ENCODE results near the gene UGT1A1.
A peak's percentile ranks its signal among the peaks of the same experiment; 100 is the strongest.

Gene UGT1A1

DNA sequence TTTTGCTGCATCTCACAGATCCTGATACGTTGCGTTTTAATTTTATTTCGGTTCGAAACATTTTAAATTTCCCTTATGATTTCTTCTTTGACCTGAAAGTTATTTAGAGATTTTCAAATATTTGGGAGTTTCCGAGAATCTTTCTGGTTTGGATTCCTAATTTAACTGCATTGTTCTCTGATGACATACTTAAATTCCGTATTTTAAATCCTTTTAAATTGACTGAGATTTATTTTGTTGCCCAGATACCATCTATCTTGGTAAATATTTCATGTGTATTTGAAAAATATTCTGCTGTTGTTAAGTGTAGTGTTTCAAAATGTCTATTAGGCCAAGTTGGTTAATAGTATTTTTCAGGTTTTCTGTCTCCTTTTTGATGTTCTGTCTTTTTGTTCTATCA is 55.8 kb downstream of the UGT1A1 start:
- WGBS: no CpG with 5 or more reads among the region's 6 CpGs
- Histone ChIP-seq H2BK120ac (ENCODE audit: low read depth, low read length) (no peak overlapping the region), H3K9ac (ENCODE audit: low read length) (no peak overlapping the region), H3K4me3 (ENCODE audit: insufficient read depth in 1 of 2, low read depth in 1 of 2, low read length in 2 of 2) (no peak overlapping the region), H2BK12ac (ENCODE audit: low read length in 2 of 2) (no peak overlapping the region), H4K91ac (ENCODE audit: low read length) (no peak overlapping the region), H3K4me1 (ENCODE audit: control insufficient read depth, insufficient read depth, low read depth, low read length) (peaks cover 4% of the 10 kb centered on the region), H3K4me2 (ENCODE audit: low read length, poor library complexity, severe bottlenecking) (no peak overlapping the region), H2BK15ac (ENCODE audit: low read depth, poor library complexity, severe bottlenecking) (no peak overlapping the region), H3K23ac (ENCODE audit: low read length in 2 of 2) (no peak overlapping the region), H3K9me3 (ENCODE audit: control insufficient read depth, low read length) (no peaks in the 10 kb centered on the region), H4K8ac (ENCODE audit: low read length) (no peak overlapping the region), H3K27me3 (ENCODE audit: control insufficient read depth in 1 of 2, insufficient read depth in 1 of 2, low read length in 2 of 2) (peaks cover 6 to 39% of the 10 kb centered on the region in 2 experiments), H3K27ac (ENCODE audit: low read length, poor library complexity, severe bottlenecking) (no peak overlapping the region), H2AFZ (ENCODE audit: low read depth, low read length) (no peak overlapping the region), H3K18ac (ENCODE audit: low read depth in 1 of 2, low read length in 2 of 2) (no peak overlapping the region), H3K79me1 (replicated peaks; ENCODE audit: low read length, poor library complexity, severe bottlenecking) (no peaks in the 10 kb centered on the region), H3K4ac (ENCODE audit: low read depth in 1 of 2, low read length in 2 of 2) (no peak overlapping the region), H2AK5ac (ENCODE audit: low read length, severe bottlenecking) (no peak overlapping the region), H3K14ac (ENCODE audit: low read length in 2 of 2) (no peak overlapping the region), H3K36me3 (ENCODE audit: control insufficient read depth in 1 of 2, insufficient read depth in 2 of 2, low read depth in 1 of 2, low read length in 2 of 2) (peaks cover 0 to 3% of the 10 kb centered on the region in 2 experiments), H2BK5ac (ENCODE audit: low read depth, low read length, poor library complexity, severe bottlenecking) (no peak overlapping the region)
- no peak for DNase-seq

DNA sequence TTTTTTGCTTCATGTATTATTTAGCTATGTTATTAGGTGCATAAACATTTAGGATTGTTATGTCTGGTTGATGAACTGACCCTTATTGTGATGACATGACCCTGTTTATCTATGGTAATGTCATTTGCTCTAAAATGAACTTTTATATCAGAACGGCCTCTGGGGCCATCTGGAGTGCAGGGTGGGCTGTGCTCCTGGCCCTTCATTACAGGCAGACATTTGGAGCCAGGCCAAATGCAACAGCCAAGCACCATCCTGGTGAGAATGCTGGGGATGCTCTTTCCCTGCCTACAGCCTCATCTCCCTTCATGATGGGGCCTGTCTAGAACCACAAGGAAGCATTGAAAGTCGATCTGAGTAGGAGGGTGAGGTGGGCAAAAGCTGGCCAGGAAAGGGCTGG is 56.3 kb downstream of the UGT1A1 start:
- Histone ChIP-seq H3K4me3 (ENCODE audit: insufficient read depth in 1 of 2, low read depth in 1 of 2, low read length in 2 of 2) (no peak overlapping the region), H2BK5ac (ENCODE audit: low read depth, low read length, poor library complexity, severe bottlenecking) (no peak overlapping the region), H3K36me3 (ENCODE audit: control insufficient read depth in 1 of 2, insufficient read depth in 2 of 2, low read depth in 1 of 2, low read length in 2 of 2) (peaks cover 0 to 3% of the 10 kb centered on the region in 2 experiments), H2AK5ac (ENCODE audit: low read length, severe bottlenecking) (no peak overlapping the region), H3K27me3 (ENCODE audit: control insufficient read depth in 1 of 2, insufficient read depth in 1 of 2, low read length in 2 of 2) (peaks cover 9 to 39% of the 10 kb centered on the region in 2 experiments), H4K8ac (ENCODE audit: low read length) (no peak overlapping the region), H2BK120ac (ENCODE audit: low read depth, low read length) (no peak overlapping the region), H3K4ac (ENCODE audit: low read depth in 1 of 2, low read length in 2 of 2) (no peak overlapping the region), H3K4me1 (ENCODE audit: control insufficient read depth, insufficient read depth, low read depth, low read length) (peaks cover 4% of the 10 kb centered on the region), H3K4me2 (ENCODE audit: low read length, poor library complexity, severe bottlenecking) (no peak overlapping the region), H3K23ac (ENCODE audit: low read length in 2 of 2) (no peak overlapping the region), H3K18ac (ENCODE audit: low read depth in 1 of 2, low read length in 2 of 2) (no peak overlapping the region), H2BK15ac (ENCODE audit: low read depth, poor library complexity, severe bottlenecking) (no peak overlapping the region), H3K9ac (ENCODE audit: low read length) (no peak overlapping the region), H3K79me1 (replicated peaks; ENCODE audit: low read length, poor library complexity, severe bottlenecking) (no peaks in the 10 kb centered on the region), H2BK12ac (ENCODE audit: low read length in 2 of 2) (no peak overlapping the region), H3K27ac (ENCODE audit: low read length, poor library complexity, severe bottlenecking) (no peak overlapping the region), H3K9me3 (ENCODE audit: control insufficient read depth, low read length) (no peaks in the 10 kb centered on the region), H4K91ac (ENCODE audit: low read length) (no peak overlapping the region), H2AFZ (ENCODE audit: low read depth, low read length) (no peak overlapping the region), H3K14ac (ENCODE audit: low read length in 2 of 2) (no peak overlapping the region)
- DNase-seq: no peak
- WGBS: 60% methylated on average over 2 of the region's 2 CpGs

DNA sequence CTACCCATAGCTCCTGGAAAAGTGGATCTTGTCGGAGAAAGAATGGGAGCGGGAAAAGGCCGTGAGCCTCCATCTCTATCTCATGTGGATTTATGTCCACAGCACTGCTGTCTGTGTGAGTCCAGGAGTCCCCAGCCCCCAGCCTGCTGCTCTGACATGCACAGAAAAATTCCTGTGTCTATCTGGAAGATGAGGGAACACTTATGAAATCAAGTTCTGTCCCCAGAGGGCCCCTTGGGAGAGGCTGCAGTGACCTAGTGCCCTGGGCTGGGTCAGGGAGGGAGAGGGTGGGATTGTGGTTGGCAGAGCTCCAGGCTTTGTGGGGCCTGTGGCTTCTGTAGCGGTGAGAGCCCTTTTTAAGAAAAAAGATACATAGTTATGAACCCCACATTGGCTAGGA is 56.7 kb downstream of the UGT1A1 start:
- 88% methylated on average over 3 of the region's 4 CpGs for WGBS
- Histone ChIP-seq H2BK15ac (ENCODE audit: low read depth, poor library complexity, severe bottlenecking) (no peak overlapping the region), H3K18ac (ENCODE audit: low read depth in 1 of 2, low read length in 2 of 2) (no peak overlapping the region)

GRCh38 chr2:233817361-233817911 is 57.4 kb downstream of the UGT1A1 start:
- Histone ChIP-seq H4K8ac (ENCODE audit: low read length) (no peak overlapping the region), H3K18ac (ENCODE audit: low read depth in 1 of 2, low read length in 2 of 2) (no peak overlapping the region)

More for the DNA sequence above, 56.7 kb downstream of the UGT1A1 start:
- peaks cover 4% of the 10 kb centered on the region for H3K4me1 ChIP-seq (ENCODE audit: control insufficient read depth, insufficient read depth, low read depth, low read length)
- H3K4ac ChIP-seq (ENCODE audit: low read depth in 1 of 2, low read length in 2 of 2): no peak overlapping the region
- no peak overlapping the region for H2BK120ac ChIP-seq (ENCODE audit: low read depth, low read length)
- H3K27ac ChIP-seq (ENCODE audit: low read length, poor library complexity, severe bottlenecking): no peak overlapping the region
- H3K4me2 ChIP-seq (ENCODE audit: low read length, poor library complexity, severe bottlenecking): no peak overlapping the region
- no peak overlapping the region for H3K23ac ChIP-seq (ENCODE audit: low read length in 2 of 2)
- H4K8ac ChIP-seq (ENCODE audit: low read length): no peak overlapping the region
- no peaks in the 10 kb centered on the region for H3K79me1 ChIP-seq (replicated peaks; ENCODE audit: low read length, poor library complexity, severe bottlenecking)
- no peak overlapping the region for H3K14ac ChIP-seq (ENCODE audit: low read length in 2 of 2)
- no peak overlapping the region for H2BK5ac ChIP-seq (ENCODE audit: low read depth, low read length, poor library complexity, severe bottlenecking)
- no peak overlapping the region for H3K4me3 ChIP-seq (ENCODE audit: insufficient read depth in 1 of 2, low read depth in 1 of 2, low read length in 2 of 2)
- no peak overlapping the region for H3K9ac ChIP-seq (ENCODE audit: low read length)
- peaks cover 0 to under 1% of the 10 kb centered on the region in 2 experiments for H3K36me3 ChIP-seq (ENCODE audit: control insufficient read depth in 1 of 2, insufficient read depth in 2 of 2, low read depth in 1 of 2, low read length in 2 of 2)
- no peak for DNase-seq
- H3K27me3 ChIP-seq (ENCODE audit: control insufficient read depth in 1 of 2, insufficient read depth in 1 of 2, low read length in 2 of 2): peaks cover 12 to 39% of the 10 kb centered on the region in 2 experiments
- H3K9me3 ChIP-seq (ENCODE audit: control insufficient read depth, low read length): no peaks in the 10 kb centered on the region
- no peak overlapping the region for H2AFZ ChIP-seq (ENCODE audit: low read depth, low read length)
- no peak overlapping the region for H2BK12ac ChIP-seq (ENCODE audit: low read length in 2 of 2)
- H4K91ac ChIP-seq (ENCODE audit: low read length): no peak overlapping the region
- H2AK5ac ChIP-seq (ENCODE audit: low read length, severe bottlenecking): no peak overlapping the region

More at GRCh38 chr2:233817361-233817911, 57.4 kb downstream of the UGT1A1 start:
- H3K4ac ChIP-seq (ENCODE audit: low read depth in 1 of 2, low read length in 2 of 2): no peak overlapping the region
- no peak overlapping the region for H2BK12ac ChIP-seq (ENCODE audit: low read length in 2 of 2)
- H3K79me1 ChIP-seq (replicated peaks; ENCODE audit: low read length, poor library complexity, severe bottlenecking): no peaks in the 10 kb centered on the region
- no peak overlapping the region for H3K14ac ChIP-seq (ENCODE audit: low read length in 2 of 2)
- H2BK5ac ChIP-seq (ENCODE audit: low read depth, low read length, poor library complexity, severe bottlenecking): no peak overlapping the region
- H3K4me3 ChIP-seq (ENCODE audit: insufficient read depth in 1 of 2, low read depth in 1 of 2, low read length in 2 of 2): peak overlapping the region in 1 of 2 experiments; percentile 23
- H3K27ac ChIP-seq (ENCODE audit: low read length, poor library complexity, severe bottlenecking): no peak overlapping the region
- H3K4me1 ChIP-seq (ENCODE audit: control insufficient read depth, insufficient read depth, low read depth, low read length): peaks cover 4% of the 10 kb centered on the region
- H4K91ac ChIP-seq (ENCODE audit: low read length): no peak overlapping the region
- peaks cover 15 to 41% of the 10 kb centered on the region in 2 experiments for H3K27me3 ChIP-seq (ENCODE audit: control insufficient read depth in 1 of 2, insufficient read depth in 1 of 2, low read length in 2 of 2)
- H2AK5ac ChIP-seq (ENCODE audit: low read length, severe bottlenecking): no peak overlapping the region
- H3K36me3 ChIP-seq (ENCODE audit: control insufficient read depth in 1 of 2, insufficient read depth in 2 of 2, low read depth in 1 of 2, low read length in 2 of 2): no peaks in the 10 kb centered on the region
- no peak overlapping the region for H3K4me2 ChIP-seq (ENCODE audit: low read length, poor library complexity, severe bottlenecking)
- DNase-seq: no peak
- H3K23ac ChIP-seq (ENCODE audit: low read length in 2 of 2): no peak overlapping the region
- WGBS: 74% methylated on average over 3 of the region's 3 CpGs
- no peaks in the 10 kb centered on the region for H3K9me3 ChIP-seq (ENCODE audit: control insufficient read depth, low read length)
- H2AFZ ChIP-seq (ENCODE audit: low read depth, low read length): no peak overlapping the region
- no peak overlapping the region for H2BK120ac ChIP-seq (ENCODE audit: low read depth, low read length)
- H3K9ac ChIP-seq (ENCODE audit: low read length): no peak overlapping the region
- no peak overlapping the region for H2BK15ac ChIP-seq (ENCODE audit: low read depth, poor library complexity, severe bottlenecking)
